WTC11 (cell line): ENCODE data around the gene CLIC3. TPM values are rescaled to one million over a fixed set of nuclear protein-coding genes. Genes with fewer than 3 reads are reported as not detected.

Source experiments
- ATAC-seq: fragments of 200-7000 bp; cut with Tn5 transposase; 2 replicates; pipeline ENCODE4 v1.10.0; 2021; ENCODE audit warnings: mild to moderate bottlenecking, moderate library complexity
- CTCF ChIA-PET: fragments of 300-600 bp; sonication (Branson Sonifier 250); formaldehyde crosslinking; loops from one replicate; lab custom pipeline; 2021; ENCODE audit warnings: antibody characterized with exemption; lab: Charles Lee
- POLR2A ChIA-PET: fragments of 350-600 bp; sonication (Branson Sonifier 250); formaldehyde crosslinking; loops from one replicate; lab custom pipeline; 2021; ENCODE audit warnings: antibody characterized with exemption; lab: Charles Lee
- DNase-seq: peaks from one replicate; pipeline ENCODE4 v3.0.0; 2021; ENCODE audit warnings: low spot score
- H3K27ac Mint-ChIP-seq: 2 replicates; pipeline ENCODE4 v1.8.0; 2021; ENCODE audit warnings: mixed read lengths
- H3K27me3 Mint-ChIP-seq: 2 replicates; pipeline ENCODE4 v1.8.0; 2021; ENCODE audit warnings: low read depth, mild to moderate bottlenecking, moderate library complexity, mixed read lengths
- H3K36me3 Mint-ChIP-seq: 2 replicates; pipeline ENCODE4 v1.8.0; 2021; ENCODE audit warnings: mixed read lengths
- H3K4me1 Mint-ChIP-seq: 2 replicates; pipeline ENCODE4 v1.8.0; 2022; ENCODE audit warnings: mixed read lengths
- H3K4me3 Mint-ChIP-seq: 2 replicates; pipeline ENCODE4 v1.8.0; 2021; ENCODE audit warnings: mild to moderate bottlenecking, moderate library complexity, mixed read lengths
- H3K9me3 Mint-ChIP-seq: 2 replicates; pipeline ENCODE4 v1.8.0; 2021; ENCODE audit warnings: mixed read lengths
- GABPB1 ChIP-seq: sonication (generic); formaldehyde crosslinking; IDR thresholded peaks from 2 replicates; pipeline ENCODE4 v1.8.1; 2023; ENCODE audit warnings: mild to moderate bottlenecking, missing genetic modification reagents
- GTF2I ChIP-seq: fragments of 250-450 bp; sonication (Bioruptor Pico); conservative IDR thresholded peaks from 2 replicates; pipeline ENCODE4 v1.4.0; 2021; ENCODE audit warnings: mild to moderate bottlenecking
- HMGXB4 ChIP-seq: sonication (generic); formaldehyde crosslinking; IDR thresholded peaks from 2 replicates; pipeline ENCODE4 v1.8.1; 2023; ENCODE audit warnings: mild to moderate bottlenecking, moderate library complexity, missing genetic modification reagents
- MXD4 ChIP-seq: fragments of 250-450 bp; sonication (Bioruptor Pico); IDR thresholded peaks from 2 replicates; pipeline ENCODE4 v1.8.0; 2021; ENCODE audit warnings: mild to moderate bottlenecking, moderate library complexity, borderline replicate concordance
- OVOL2 ChIP-seq: fragments of 250-450 bp; sonication (Bioruptor Pico); IDR thresholded peaks from 2 replicates; pipeline ENCODE4 v1.9.0; 2021; ENCODE audit warnings: mild to moderate bottlenecking, borderline replicate concordance
- TEAD4 ChIP-seq: sonication (generic); formaldehyde crosslinking; IDR thresholded peaks from 2 replicates; pipeline ENCODE4 v1.8.0; 2022; ENCODE audit warnings: mild to moderate bottlenecking, missing genetic modification reagents
- ZNF121 ChIP-seq: sonication (generic); formaldehyde crosslinking; IDR thresholded peaks from 2 replicates; pipeline ENCODE4 v1.8.0; 2023; ENCODE audit warnings: missing genetic modification reagents
- ZNF671 ChIP-seq: fragments of 250-450 bp; sonication (Bioruptor Pico); IDR thresholded peaks from 2 replicates; pipeline ENCODE4 v1.8.0; 2021; ENCODE audit warnings: mild to moderate bottlenecking
- total RNA-seq: library from RNA; stranded (reverse); gene quantifications from 3 replicates; pipeline ENCODE4 v1.2.3, GENCODE V29; 2021
- TF ChIP-seq, protein P1 (sequence below): fragments of 250-450 bp; sonication (Bioruptor Pico); IDR thresholded peaks from 2 replicates; pipeline ENCODE4 v1.9.0; 2021; ENCODE audit warnings: mild to moderate bottlenecking, borderline replicate concordance
- TF ChIP-seq, protein P2 (sequence below): fragments of 200-600 bp; IDR thresholded peaks from 2 replicates; pipeline ENCODE4 v1.8.0; 2022; ENCODE audit warnings: antibody characterized with exemption
- TF ChIP-seq, protein P3 (sequence below): sonication (generic); formaldehyde crosslinking; IDR thresholded peaks from 2 replicates; pipeline ENCODE4 v1.8.0; 2022; ENCODE audit warnings: missing genetic modification reagents

CLIC3 gene
- total RNA-seq, 1 experiment from 2014 or later: 0.31 TPM

- TF ChIP-seq, protein P1, sequence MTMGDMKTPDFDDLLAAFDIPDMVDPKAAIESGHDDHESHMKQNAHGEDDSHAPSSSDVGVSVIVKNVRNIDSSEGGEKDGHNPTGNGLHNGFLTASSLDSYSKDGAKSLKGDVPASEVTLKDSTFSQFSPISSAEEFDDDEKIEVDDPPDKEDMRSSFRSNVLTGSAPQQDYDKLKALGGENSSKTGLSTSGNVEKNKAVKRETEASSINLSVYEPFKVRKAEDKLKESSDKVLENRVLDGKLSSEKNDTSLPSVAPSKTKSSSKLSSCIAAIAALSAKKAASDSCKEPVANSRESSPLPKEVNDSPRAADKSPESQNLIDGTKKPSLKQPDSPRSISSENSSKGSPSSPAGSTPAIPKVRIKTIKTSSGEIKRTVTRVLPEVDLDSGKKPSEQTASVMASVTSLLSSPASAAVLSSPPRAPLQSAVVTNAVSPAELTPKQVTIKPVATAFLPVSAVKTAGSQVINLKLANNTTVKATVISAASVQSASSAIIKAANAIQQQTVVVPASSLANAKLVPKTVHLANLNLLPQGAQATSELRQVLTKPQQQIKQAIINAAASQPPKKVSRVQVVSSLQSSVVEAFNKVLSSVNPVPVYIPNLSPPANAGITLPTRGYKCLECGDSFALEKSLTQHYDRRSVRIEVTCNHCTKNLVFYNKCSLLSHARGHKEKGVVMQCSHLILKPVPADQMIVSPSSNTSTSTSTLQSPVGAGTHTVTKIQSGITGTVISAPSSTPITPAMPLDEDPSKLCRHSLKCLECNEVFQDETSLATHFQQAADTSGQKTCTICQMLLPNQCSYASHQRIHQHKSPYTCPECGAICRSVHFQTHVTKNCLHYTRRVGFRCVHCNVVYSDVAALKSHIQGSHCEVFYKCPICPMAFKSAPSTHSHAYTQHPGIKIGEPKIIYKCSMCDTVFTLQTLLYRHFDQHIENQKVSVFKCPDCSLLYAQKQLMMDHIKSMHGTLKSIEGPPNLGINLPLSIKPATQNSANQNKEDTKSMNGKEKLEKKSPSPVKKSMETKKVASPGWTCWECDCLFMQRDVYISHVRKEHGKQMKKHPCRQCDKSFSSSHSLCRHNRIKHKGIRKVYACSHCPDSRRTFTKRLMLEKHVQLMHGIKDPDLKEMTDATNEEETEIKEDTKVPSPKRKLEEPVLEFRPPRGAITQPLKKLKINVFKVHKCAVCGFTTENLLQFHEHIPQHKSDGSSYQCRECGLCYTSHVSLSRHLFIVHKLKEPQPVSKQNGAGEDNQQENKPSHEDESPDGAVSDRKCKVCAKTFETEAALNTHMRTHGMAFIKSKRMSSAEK (CRISPR knock-in tag): no peak
- TF ChIP-seq, protein P2, sequence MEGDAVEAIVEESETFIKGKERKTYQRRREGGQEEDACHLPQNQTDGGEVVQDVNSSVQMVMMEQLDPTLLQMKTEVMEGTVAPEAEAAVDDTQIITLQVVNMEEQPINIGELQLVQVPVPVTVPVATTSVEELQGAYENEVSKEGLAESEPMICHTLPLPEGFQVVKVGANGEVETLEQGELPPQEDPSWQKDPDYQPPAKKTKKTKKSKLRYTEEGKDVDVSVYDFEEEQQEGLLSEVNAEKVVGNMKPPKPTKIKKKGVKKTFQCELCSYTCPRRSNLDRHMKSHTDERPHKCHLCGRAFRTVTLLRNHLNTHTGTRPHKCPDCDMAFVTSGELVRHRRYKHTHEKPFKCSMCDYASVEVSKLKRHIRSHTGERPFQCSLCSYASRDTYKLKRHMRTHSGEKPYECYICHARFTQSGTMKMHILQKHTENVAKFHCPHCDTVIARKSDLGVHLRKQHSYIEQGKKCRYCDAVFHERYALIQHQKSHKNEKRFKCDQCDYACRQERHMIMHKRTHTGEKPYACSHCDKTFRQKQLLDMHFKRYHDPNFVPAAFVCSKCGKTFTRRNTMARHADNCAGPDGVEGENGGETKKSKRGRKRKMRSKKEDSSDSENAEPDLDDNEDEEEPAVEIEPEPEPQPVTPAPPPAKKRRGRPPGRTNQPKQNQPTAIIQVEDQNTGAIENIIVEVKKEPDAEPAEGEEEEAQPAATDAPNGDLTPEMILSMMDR: peak; percentile 84
- TF ChIP-seq OVOL2 (CRISPR knock-in tag) (no peak), HMGXB4 (CRISPR knock-in tag) (peak; percentile 7; the same call in 1 of the 2 replicates), ZNF121 (CRISPR knock-in tag) (peak; percentile 54; the same call in 1 of the 2 replicates), GTF2I (CRISPR knock-in tag) (no peak), MXD4 (CRISPR knock-in tag) (no peak), GABPB1 (CRISPR knock-in tag) (no peak), TEAD4 (CRISPR knock-in tag) (no peak), ZNF671 (CRISPR knock-in tag) (no peak)
- TF ChIP-seq, protein P3, sequence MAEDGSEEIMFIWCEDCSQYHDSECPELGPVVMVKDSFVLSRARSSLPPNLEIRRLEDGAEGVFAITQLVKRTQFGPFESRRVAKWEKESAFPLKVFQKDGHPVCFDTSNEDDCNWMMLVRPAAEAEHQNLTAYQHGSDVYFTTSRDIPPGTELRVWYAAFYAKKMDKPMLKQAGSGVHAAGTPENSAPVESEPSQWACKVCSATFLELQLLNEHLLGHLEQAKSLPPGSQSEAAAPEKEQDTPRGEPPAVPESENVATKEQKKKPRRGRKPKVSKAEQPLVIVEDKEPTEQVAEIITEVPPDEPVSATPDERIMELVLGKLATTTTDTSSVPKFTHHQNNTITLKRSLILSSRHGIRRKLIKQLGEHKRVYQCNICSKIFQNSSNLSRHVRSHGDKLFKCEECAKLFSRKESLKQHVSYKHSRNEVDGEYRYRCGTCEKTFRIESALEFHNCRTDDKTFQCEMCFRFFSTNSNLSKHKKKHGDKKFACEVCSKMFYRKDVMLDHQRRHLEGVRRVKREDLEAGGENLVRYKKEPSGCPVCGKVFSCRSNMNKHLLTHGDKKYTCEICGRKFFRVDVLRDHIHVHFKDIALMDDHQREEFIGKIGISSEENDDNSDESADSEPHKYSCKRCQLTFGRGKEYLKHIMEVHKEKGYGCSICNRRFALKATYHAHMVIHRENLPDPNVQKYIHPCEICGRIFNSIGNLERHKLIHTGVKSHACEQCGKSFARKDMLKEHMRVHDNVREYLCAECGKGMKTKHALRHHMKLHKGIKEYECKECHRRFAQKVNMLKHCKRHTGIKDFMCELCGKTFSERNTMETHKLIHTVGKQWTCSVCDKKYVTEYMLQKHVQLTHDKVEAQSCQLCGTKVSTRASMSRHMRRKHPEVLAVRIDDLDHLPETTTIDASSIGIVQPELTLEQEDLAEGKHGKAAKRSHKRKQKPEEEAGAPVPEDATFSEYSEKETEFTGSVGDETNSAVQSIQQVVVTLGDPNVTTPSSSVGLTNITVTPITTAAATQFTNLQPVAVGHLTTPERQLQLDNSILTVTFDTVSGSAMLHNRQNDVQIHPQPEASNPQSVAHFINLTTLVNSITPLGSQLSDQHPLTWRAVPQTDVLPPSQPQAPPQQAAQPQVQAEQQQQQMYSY (CRISPR knock-in tag): 0 out of 2 replicates have a peak, but pooled peaks have one; percentile 5
- Mint-ChIP-seq H3K4me1 (0 out of 2 replicates have a peak, but pooled peaks cover 2% of the 10 kb centered on the region), H3K27me3 (peaks cover 17% of the 10 kb centered on the region), H3K27ac (no peak overlapping the region; the same call in 1 of the 2 replicates), H3K4me3 (peak overlapping the region; percentile 58), H3K9me3 (no peaks in the 10 kb centered on the region), H3K36me3 (no peaks in the 10 kb centered on the region)
- peak; percentile 95 for DNase-seq
- CTCF ChIA-PET: interaction anchor here (0.6 to 4.1 kb wide), 98 partner anchors 9 to 430 kb away, joined by 3 to 58 read pairs (median 6); partner anchors contain the start of genes AJM1, CCDC183, CLIC3 and CYSRT1
- ATAC-seq: peak; percentile 74
- POLR2A ChIA-PET: interaction anchor here (1.6 kb wide), 1 partner anchor 194 kb away, joined by 3 read pairs; no protein-coding TSS in a partner anchor
Observed at GRCh38 chr9:137029058-137029936, 32.9 kb upstream of the CLIC3 start.
